Mucosa of descending colon (tissue), 3 donors: Measurements from ENCODE around the gene MAPK8IP3. TPM values are rescaled to one million over a fixed set of nuclear protein-coding genes. Genes with fewer than 3 reads are reported as not detected.

Experiments used
- ATAC-seq: fragments of 200-7000 bp; cut with Tn5 transposase; one replicate; pipeline ENCODE4 v1.9.1; 2020; ENCODE audit warnings: mild to moderate bottlenecking, moderate library complexity
- DNase-seq, 3 donors: peaks; one replicate each; pipeline ENCODE4 v3.0.0-alpha.2; 2020
- H3K36me3 ChIP-seq: fragments of 200-600 bp; one replicate; pipeline ENCODE4 v1.8.0; 2021; ENCODE audit warnings: low read depth, mild to moderate bottlenecking
- H3K4me1 ChIP-seq: fragments of 200-600 bp; one replicate; pipeline ENCODE4 v1.8.0; 2021; ENCODE audit warnings: low read depth, mild to moderate bottlenecking
- H3K4me3 ChIP-seq: fragments of 200-600 bp; one replicate; pipeline ENCODE4 v1.8.0; 2021; ENCODE audit warnings: mild to moderate bottlenecking
- H3K9me3 ChIP-seq: fragments of 200-600 bp; one replicate; pipeline ENCODE4 v1.8.0; 2021; ENCODE audit warnings: mild to moderate bottlenecking
- CTCF ChIP-seq: fragments of 200-600 bp; IDR thresholded peaks from one replicate; pipeline ENCODE4 v1.8.0; 2022; ENCODE audit warnings: antibody characterized with exemption, mild to moderate bottlenecking
- intact Hi-C, 2 donors: fragments of 100-400 bp; cut with DNase I in 1 of 2; cut with micrococcal nuclease in 1 of 2; formaldehyde crosslinking; loops; one replicate each; pipeline versions ENCODE4 v1.11.0 to v1.11.1; 2022; cut with DNase I, micrococcal nuclease
- total RNA-seq, 3 donors: library from RNA; stranded (reverse); fragmentation: NEBNext Ultra II Directional in 2 of 3; extraction: Animal tissue kit (Norgen Biotek cat#: 25700) in 2 of 3; gene quantifications; one replicate each; pipeline versions ENCODE4 v1.2.1 to v1.2.4, GENCODE V29; 2021 to 2023
- donor health status: DM: no; HTN: no; CAD: no; lungs with moderate emphysema.
- donor health status: DM: no; HTN: no; CAD: no.
- donor health status: DM: no; HTN: yes; CAD: no.

The MAPK8IP3 gene
- total RNA-seq, 3 donors from 2014 or later, result 76.2 to 82.5 (median 79.4) TPM

DNA sequence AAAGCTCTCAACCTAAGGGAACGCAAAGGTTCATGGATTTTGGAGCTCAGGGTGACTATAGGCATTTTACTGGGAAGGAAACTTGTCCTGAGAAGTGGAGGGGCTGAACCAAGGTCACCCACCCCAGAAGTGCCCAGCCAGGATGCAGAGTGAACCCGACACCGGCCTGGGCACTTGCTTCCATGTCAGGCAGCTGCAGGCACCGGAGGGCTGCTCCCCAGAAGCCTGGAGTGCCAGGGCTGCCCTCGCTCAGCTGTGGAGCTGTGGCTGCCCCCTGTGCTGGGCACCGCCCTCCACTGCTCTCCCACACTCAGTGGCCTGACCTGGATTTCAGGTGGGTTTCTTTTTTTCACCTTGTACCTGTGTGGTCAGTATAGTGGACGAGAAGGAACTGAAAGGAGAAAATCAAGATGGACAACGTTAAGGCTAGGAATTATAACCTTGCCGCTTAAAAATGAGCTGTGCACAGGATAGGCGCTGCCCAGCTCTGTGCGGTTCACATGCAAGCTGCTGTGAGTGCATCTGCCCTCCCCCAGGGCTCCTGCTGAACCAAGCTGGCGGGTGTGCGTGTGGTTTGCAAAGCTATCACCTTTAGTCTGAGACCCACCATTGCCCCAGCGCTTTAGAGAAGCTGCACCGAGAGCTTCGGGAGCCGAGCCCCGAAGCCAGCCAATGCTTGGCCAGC is 2.2 kb downstream of the MAPK8IP3 start:
- no peaks in the 10 kb centered on the region for H3K9me3 ChIP-seq
- H3K36me3 ChIP-seq, result no peaks in the 10 kb centered on the region
- peaks cover 15% of the 10 kb centered on the region for H3K4me1 ChIP-seq
- intact Hi-C loops, result no loop called here
- TF ChIP-seq CTCF, result no peak
- H3K4me3 ChIP-seq, result no peak overlapping the region
- DNase-seq (no peak), ATAC-seq (no peak)

DNA sequence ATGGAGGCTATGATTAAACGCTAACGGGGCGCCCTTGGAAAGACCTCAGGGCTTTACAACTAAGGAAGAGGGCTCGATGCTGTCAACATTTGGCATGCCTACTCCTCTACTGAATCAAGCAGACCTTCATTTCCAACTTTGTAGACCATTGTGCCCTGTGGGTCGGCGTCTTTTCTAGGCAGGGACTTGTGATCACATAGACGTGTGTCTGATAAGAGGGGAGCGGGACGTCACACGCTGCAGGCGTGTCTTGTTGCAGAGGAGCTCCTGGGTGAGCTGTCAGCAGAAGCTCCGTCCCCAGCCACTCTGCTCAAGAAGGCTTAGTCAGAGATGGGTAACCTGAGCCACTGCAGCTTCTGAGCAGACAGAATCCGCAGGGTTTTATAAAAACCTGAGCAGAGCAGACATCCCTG is 2.8 kb downstream of the MAPK8IP3 start:
- DNase-seq (no peak), ATAC-seq (no peak)
- Histone ChIP-seq H3K4me3 (no peak overlapping the region), H3K4me1 (peaks cover 15% of the 10 kb centered on the region), H3K9me3 (no peaks in the 10 kb centered on the region), H3K36me3 (no peaks in the 10 kb centered on the region)
- intact Hi-C loops, result no loop called here
- no peak for TF ChIP-seq CTCF

DNA sequence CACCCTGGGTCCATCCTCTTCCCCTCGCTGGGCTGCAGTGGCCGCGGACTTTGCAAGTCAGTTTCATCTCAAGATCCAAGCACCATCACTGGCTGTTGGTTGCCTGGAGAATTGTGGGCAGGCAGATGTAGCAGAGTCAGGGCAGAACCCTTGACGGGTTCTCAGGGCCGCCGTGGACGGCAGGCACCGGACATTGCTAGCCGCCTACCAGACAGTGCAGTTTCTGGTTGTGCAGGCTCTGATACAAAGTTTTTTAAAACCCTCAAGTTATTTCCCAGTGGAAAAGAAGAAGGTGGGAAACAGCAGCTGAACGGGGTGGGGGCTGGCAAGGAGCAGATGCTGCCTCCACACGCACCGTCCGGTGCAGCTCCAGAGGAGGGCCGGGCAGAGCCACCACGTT is 3.4 kb downstream of the MAPK8IP3 start:
- ATAC-seq, result no peak
- no peaks in the 10 kb centered on the region for H3K9me3 ChIP-seq
- H3K4me3 ChIP-seq, result no peak overlapping the region
- peaks cover 15% of the 10 kb centered on the region for H3K4me1 ChIP-seq
- no peak for TF ChIP-seq CTCF
- intact Hi-C loops, result no loop called here
- no peak for DNase-seq
- H3K36me3 ChIP-seq, result no peaks in the 10 kb centered on the region

- no peaks in the 10 kb centered on the region for H3K36me3 ChIP-seq
- DNase-seq (no peak), ATAC-seq (no peak)
- H3K4me1 ChIP-seq, result peaks cover 15% of the 10 kb centered on the region
- H3K4me3 ChIP-seq, result no peak overlapping the region
- H3K9me3 ChIP-seq, result no peaks in the 10 kb centered on the region
- intact Hi-C loops, result no loop called here
- TF ChIP-seq CTCF, result no peak
These were observed 5.0 kb downstream of the MAPK8IP3 start for GRCh38 chr16:1710811-1711507.

DNA sequence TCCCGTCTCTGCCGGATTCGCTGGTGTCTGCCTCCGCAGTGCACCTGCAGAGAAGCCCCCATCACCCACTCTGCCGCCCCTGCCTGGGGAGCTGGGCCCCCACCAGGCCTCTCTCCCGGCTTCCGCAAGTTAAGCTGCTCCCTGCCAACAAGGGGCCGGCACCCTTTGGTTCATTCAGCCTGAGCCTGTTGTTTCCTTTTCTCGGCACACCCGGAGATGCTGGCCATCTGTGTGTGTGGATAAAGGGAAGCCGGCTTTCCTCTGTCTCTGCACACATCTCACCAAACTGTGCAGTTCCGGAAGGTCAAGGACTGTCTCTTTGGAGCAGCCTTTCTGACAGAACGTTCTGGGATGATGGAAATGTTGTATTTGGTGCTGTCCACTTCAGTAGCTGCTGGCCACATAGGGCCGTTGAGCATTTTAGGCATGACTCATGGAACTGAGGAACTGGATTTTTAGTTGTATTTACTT is 6.8 kb downstream of the MAPK8IP3 start:
- Histone ChIP-seq H3K36me3 (no peaks in the 10 kb centered on the region), H3K9me3 (no peaks in the 10 kb centered on the region), H3K4me1 (peaks cover 10% of the 10 kb centered on the region), H3K4me3 (no peak overlapping the region)
- TF ChIP-seq CTCF, result no peak
- ATAC-seq, result no peak
- intact Hi-C loops, result no loop called here
- DNase-seq, result no peak
